GM21576 (cell line): Measurements from ENCODE around the gene CCDC110.
"Not testable (repeated sequence)": the region's sequence is repeated elsewhere in the genome, so short reads cannot be mapped to it uniquely, and the experiment has no call there.

Experiments used
- ATAC-seq: cut with Tn5 transposase; IDR thresholded peaks from one replicate; pipeline ENCODE4 v1.9.1; 2021; ENCODE audit warnings: mild to moderate bottlenecking, moderate library complexity; ENCODE audit not compliant: unreplicated experiment

CCDC110 gene

DNA sequence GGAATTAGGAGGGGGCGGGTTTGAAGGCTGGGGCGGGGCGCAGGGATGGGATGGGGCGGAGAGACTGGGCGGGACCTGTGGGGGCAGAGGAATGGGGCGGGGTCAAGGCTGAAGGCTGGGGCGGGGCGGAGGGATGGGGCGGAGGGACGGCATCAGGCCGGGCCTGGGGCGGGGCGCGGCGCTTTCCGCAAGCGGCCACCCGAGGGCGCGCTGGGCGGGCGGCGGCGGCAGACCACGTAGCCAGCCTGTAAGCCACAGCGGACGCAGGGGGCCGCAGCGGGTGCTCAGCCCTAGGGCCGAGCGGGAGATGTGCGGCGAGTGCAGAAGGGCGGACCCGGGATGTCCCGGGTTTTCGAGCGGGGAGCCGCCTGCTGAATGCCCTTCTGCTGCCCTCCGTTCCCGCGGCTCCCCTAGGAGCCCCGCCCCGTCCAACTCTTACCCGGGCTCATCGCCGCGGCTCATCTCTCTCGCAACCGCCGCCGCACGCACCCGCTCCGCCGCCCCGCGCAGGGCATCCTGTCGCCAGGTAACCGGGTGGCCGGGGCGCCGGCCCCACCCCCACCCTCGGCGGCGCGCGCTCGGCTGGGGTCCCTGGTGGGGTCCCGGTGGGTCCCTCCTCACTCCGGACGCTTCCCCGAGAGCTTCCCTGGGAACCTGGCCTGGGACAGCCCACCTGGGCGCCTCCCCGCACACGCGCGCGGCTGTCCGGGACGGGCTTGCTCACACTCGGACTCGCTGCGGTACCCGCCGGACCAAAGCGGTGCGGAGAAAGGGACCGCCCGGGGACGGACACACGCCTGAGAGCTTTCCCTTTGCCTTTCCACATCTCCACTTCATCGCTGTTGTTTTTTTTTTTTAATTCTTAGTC, at the start of gene CCDC110:
Gene CCDC110, minus strand, starts transcription at position 499 of the 868 bp plus-strand sequence. Its CDS starts 50 bp downstream, at position 449.
- ATAC-seq: peak; percentile 93

GRCh38 chr4:185520119-185520518, 48.6 kb upstream of the CCDC110 start:
- ATAC-seq: no peak

DNA sequence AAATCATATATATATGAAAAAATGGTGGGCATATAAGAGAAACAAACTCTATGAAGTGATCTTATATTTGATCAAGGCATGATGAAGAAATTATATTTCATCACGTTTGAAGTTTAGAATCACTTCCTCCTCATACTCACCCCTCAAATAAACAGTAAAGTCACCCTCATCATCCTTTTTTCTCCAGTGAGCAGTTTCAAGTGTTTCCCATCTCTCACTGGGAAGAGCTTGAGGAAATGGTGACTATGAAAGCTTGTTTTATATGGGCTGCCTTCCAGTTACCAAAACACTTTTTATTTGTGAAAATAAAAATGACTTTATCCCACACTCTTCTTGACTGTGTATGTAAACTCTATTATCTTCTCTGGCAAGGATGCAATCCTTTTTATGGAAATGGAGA, 47.0 kb upstream of the CCDC110 start:
- no peak for ATAC-seq

DNA sequence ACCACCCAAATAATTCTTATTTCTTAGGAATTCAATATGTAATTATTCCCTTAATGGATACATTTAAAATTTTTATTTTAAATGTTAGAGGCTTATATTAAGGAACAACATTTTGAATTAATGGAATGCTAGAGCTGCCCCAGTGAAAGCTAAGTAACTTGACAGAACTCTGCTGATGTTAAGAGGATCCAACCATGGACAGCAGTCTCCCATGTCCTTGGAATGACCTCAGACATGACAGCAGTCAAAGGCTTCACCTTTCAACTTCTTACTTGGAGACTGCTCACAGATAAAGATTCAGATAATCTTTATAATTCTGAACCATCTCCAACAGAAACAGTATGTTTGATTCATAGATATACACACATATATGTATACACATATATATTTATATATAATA, 46.5 kb upstream of the CCDC110 start:
- no peak for ATAC-seq

DNA sequence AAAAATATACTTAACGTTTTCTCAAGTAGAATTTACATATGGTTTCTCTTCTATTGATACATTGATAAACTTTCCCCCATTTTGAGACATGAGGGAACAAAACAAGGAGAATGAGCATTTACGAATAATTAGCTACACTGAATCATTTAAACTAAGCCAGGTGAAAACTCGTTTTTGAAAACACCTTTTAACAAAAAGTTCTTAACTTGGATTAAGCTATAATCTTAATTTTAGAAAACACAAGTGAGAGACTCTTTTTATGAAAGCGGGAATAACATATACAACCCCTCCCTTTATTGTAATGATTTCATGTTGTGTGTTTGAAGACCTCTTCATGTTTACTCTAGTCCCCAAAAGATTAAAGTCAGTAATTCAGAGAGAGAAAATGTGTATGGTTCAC, 43.7 kb upstream of the CCDC110 start:
- no peak for ATAC-seq

DNA sequence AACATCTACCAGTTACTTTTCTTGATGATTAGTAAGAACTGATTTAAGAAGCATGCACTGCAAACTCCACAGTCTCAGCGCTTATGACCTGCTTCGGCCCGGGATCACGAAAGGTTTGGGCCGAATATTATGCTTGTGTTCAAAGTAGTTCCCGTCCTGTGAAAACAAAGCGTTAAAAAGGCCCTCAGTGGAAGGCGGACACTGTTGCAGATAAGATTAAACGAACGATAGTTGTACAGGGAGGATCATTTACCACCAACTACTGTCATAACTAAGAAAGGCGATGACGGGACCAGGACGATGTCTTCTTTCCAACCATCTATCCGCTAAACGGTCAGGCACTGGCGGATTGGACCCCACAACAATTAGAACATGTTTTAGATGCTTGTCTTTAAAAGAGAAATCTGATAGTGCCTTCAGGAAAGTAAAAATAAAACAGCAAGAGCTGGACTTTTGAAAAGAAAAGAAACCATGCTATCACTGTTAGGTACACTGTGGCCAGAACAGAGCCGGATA, 42.7 kb upstream of the CCDC110 start:
- no peak for ATAC-seq

GRCh38 chr4:185513489-185514181, 42.1 kb upstream of the CCDC110 start:
- no peak for ATAC-seq

- ATAC-seq: no peak
These were observed 41.0 kb upstream of the CCDC110 start for GRCh38 chr4:185512516-185512915.

DNA sequence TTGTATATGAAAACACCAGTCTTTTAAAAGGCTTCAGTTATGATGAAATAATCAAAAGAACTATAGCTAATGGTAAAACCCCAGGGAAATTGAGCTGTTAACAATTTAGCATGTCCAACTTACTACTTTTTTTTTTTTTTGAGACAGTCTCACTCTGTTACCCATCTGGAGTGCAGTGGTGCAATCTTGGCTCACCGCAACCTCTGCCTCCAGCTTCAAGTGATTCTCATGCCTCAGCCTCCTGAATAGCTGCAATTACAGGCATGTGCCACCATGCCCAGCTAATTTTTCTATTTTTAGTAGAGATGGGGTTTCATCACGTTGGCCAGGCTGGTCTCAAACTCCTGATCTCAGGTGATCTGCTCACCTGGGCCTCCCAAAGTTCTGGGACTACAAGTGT, 39.7 kb upstream of the CCDC110 start:
- not testable (repeated sequence) for ATAC-seq

GRCh38 chr4:185510806-185511205, 39.3 kb upstream of the CCDC110 start:
- no peak for ATAC-seq

DNA sequence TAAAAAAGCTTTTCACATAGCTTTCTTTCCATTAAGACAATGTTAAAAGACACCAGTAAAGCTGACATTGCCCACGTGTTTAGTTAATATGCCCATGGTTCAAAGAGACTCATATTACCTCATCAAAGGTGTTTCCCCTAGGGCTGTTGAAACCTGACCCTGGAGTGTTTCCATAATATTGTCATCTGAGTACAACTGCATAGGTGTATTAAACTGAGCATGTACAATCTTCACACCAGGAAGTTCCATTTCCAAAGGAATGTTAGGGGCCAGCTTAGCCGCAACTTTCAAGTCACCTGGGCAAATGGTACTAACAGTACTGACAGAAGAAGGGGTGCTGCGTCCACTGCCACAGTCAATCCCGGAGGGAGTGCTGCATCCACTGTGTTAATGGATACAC, 36.6 kb upstream of the CCDC110 start:
- ATAC-seq: no peak

DNA sequence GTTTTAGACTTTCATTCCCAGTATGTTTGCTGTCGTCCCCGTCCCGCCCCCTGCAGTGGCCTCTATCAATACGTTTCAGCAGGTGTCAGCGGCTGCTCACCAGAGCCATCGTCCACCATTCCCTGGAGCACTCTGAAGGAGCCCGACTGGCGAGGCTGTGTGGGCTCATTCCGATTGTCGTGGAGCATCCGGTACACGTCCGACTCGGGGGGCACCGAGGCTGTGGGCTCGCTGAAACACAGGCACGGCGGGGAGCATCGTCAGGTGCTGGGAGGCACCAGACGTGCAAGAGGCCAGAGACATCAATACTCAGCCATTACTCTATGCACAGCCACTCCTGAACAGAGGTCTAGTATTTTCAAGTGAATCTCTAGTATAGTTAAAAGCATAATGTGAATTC, 34.9 kb upstream of the CCDC110 start:
- ATAC-seq: no peak

DNA sequence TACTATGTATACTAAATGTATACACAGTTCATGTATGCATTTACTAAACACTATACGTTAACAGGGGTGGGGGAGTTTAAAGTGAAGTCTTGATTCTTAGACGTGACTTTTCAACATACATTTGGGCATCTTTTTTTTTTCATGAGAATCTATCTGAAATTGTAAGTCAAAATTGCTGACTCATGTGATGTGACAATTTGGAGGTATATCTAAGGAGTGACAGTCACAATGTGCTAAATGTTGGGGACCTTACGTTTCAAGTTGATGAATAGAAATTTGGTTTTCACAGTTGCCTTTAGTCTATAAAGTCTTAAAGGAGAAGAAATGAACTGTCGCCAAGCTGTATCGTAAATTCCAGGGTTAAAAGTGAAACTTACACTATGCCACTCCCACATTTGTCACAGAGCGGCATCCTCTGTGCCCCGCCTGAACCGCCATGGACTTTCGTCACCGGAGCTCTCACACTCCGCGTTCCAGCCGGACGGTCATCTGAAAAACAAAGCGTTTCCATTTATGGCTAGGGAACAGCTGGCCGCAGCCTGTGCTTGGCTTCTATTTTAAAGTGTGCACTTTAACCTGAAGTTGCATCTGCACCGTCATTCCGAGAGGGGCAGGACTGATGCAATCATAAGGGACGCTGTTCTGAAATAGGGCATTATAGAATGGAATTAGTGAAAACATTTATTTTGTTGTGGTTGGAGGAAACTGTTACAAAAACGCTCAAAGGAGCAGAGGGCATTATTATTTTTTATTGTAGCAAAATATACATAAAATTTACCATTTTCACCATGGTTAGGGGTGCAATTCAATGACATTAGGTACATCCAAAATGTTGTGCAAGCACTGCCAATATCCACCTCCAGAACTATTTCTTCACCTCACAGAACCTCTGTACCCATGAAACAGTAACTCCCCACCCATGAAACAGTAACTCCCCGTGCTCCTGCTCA, 32.8 kb upstream of the CCDC110 start:
- peak; percentile 47 for ATAC-seq

GRCh38 chr4:185502386-185502785, 30.9 kb upstream of the CCDC110 start:
- ATAC-seq: no peak

GRCh38 chr4:185500576-185500975, 29.0 kb upstream of the CCDC110 start:
- ATAC-seq: no peak

DNA sequence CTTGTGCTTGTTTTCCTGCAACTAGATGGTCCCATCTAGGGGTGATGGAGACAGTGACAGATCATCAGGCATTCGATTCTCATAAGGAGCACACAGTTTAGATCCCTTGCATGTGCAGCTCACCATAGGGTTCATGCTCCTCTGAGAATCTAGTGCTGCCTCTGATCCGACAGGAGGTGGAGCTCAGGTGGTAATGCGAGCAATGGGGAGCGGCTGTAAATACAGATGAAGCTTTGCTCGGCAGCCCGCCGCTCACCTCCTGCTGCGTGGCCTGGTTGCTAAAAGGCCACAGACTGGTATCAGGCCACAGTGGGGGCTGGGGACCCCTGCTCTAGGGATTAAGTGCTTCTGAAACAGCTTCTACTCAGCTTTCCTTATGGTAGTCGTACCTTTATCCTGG, 28.5 kb upstream of the CCDC110 start:
- ATAC-seq: no peak

DNA sequence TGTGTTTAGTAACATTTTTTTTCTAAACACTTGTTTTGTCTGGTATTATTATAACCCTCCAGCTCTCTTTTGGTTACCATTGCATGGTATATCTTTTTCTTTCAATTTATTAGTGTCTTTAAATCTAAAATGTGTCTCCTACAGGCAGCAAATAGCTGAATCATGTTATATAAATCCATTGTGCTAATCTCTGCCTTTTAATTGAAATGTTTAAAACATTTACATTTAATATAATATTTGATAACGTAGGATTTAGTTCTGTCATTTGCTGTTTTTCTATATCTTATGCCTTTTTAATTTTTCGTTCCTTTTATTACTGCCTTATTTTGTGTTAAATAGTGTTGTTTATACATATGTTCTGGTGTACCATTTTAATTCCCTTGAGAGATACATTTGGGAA, 17.1 kb upstream of the CCDC110 start:
- ATAC-seq: no peak

GRCh38 chr4:185481401-185481800, 9.9 kb upstream of the CCDC110 start:
- no peak for ATAC-seq

- peak; percentile 9 for ATAC-seq
These were observed 8.6 kb upstream of the CCDC110 start for GRCh38 chr4:185480016-185480732.

DNA sequence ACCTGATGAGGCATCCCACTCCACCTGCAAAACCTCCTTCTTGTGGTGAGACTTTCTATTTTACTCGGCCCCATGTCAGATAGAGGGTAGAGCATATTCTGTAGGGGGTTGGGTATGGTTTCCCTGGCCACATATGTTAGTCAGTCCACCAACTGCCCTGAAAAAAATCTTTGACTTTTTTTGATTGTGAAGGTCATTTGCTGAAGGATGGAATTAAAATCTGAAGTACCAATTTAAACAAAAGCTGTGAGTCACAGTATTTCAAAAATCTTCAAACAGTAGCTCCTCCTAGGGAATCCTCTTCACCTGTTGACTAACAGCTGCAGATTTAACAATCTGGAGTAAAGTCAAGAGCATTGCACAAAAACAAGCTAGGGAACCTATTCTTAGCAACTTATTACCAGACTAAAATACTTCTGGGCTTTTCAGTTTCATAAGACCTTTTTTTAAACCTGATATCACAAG, 8.0 kb upstream of the CCDC110 start:
- ATAC-seq: peak; percentile 93
